ENCODE data around the gene SLC26A1.

GRCh38 chr4:1000686-1001260 lies 7.6 kb upstream of the SLC26A1 start:
- TF ChIP-seq YY1 (IDR thresholded peaks at IDR 0.05; ENCODE audit: insufficient read depth, insufficient read length), result no peak
- TF ChIP-seq ZNF274 (IDR thresholded peaks at IDR 0.05; ENCODE audit: low read depth, low read length), result no peak

Data from NT2/D1 (cell line).